Activated CD4-positive, alpha-beta memory T cell treated with anti-CD3 and anti-CD28 coated beads, Interleukin-2, amount 10 ng/mL, durations not matched to agents 7 days and 5 days (primary cell): ENCODE data around the gene MATN3. TPM values are rescaled to one million over a fixed set of nuclear protein-coding genes. Genes with fewer than 3 reads are reported as not detected.

Source experiments
- CTCF ChIA-PET: fragments of 350-600 bp; sonication (Branson Sonifier 250); formaldehyde crosslinking; loops from one replicate; lab custom pipeline; 2021; ENCODE audit warnings: antibody characterized with exemption, inconsistent platforms; lab: Charles Lee
- POLR2A ChIA-PET: fragments of 350-600 bp; sonication (Branson Sonifier 250); formaldehyde crosslinking; loops from one replicate; lab custom pipeline; 2021; ENCODE audit warnings: antibody characterized with exemption; lab: Charles Lee
- DNase-seq: peaks from one replicate; pipeline ENCODE4 v3.0.0-alpha.2; 2020
- H3K27ac Mint-ChIP-seq: one replicate; pipeline ENCODE4 v1.8.0; 2021; ENCODE audit warnings: mild to moderate bottlenecking, mixed read lengths
- H3K27me3 Mint-ChIP-seq: one replicate; pipeline ENCODE4 v1.8.0; 2021; ENCODE audit warnings: mixed read lengths
- H3K36me3 Mint-ChIP-seq: one replicate; pipeline ENCODE4 v1.8.0; 2021; ENCODE audit warnings: low read depth, mixed read lengths
- H3K4me1 Mint-ChIP-seq: one replicate; pipeline ENCODE4 v1.8.0; 2021; ENCODE audit warnings: mixed read lengths
- H3K4me3 Mint-ChIP-seq: one replicate; pipeline ENCODE4 v1.8.0; 2021; ENCODE audit warnings: mild to moderate bottlenecking, mixed read lengths
- H3K9me3 Mint-ChIP-seq: one replicate; pipeline ENCODE4 v1.8.0; 2021; ENCODE audit warnings: mixed read lengths
- total RNA-seq, 2 experiments: library from RNA; stranded (reverse); gene quantifications; one replicate each; pipeline ENCODE4 v1.2.3, GENCODE V29; 2021

Gene MATN3
- total RNA-seq, 2 experiments from 2014 or later, result not detected

DNA sequence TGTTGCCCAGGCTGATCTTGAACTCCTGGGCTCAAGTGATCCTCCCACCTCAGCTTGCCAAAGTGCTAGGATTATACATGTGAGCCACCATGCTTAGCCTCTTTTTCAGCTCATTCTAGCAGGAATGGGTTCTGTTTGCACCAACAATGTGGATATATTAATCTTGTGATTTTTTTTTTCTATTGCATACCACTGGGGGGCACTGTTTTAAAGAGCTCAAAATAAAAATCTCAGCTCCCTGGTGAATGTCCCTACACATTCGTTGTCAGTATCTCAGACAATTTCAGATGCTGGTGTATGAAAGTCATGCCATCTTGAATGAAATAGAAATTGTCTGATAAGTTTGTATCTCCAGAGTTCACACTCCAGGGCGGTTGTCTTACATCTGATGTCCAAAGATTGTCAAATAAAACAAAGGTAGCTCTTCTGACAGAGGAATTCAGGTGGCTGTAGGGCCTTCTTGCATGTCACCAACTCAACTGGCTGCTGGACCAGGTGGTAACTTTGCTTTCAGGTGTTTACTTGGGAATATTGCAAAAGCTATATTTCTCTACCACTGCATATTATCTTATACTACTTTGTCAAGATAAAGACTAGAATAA, 3.1 kb upstream of the MATN3 start:
- Mint-ChIP-seq H3K27ac (no peak overlapping the region), H3K9me3 (peaks cover 2% of the 10 kb centered on the region), H3K4me1 (peaks cover 11% of the 10 kb centered on the region), H3K36me3 (peaks cover 4% of the 10 kb centered on the region), H3K4me3 (no peak overlapping the region), H3K27me3 (peaks cover 37% of the 10 kb centered on the region)
- DNase-seq, result no peak
- ChIA-PET CTCF (interaction anchor here (0.7 to 3.0 kb wide), 41 partner anchors 8 to 431 kb away, joined by 3 to 30 read pairs (median 4); partner anchors contain the start of genes LAPTM4A, RHOB and WDR35), POLR2A (interaction anchor here (0.5 to 1.5 kb wide), 4 partner anchors 24 to 87 kb away, joined by 3 to 6 read pairs (median 3); partner anchors contain the start of gene LAPTM4A)

GRCh38 chr2:20013126-20013849, 820 bp upstream of the MATN3 start:
- ChIA-PET POLR2A (interaction anchor here (1.1 to 1.4 kb wide), 2 partner anchors 10 to 38 kb away, joined by 3 to 4 read pairs; partner anchors contain the start of gene LAPTM4A), CTCF (interaction anchor here (1.1 kb wide), 1 partner anchor 10 kb away, joined by 3 read pairs; no protein-coding TSS in a partner anchor)
- Mint-ChIP-seq H3K36me3 (no peaks in the 10 kb centered on the region), H3K4me3 (peak overlapping the region; percentile 41), H3K27me3 (peaks cover 45% of the 10 kb centered on the region), H3K4me1 (peaks cover 11% of the 10 kb centered on the region), H3K9me3 (no peaks in the 10 kb centered on the region), H3K27ac (no peak overlapping the region)
- DNase-seq, result no peak

GRCh38 chr2:20012032-20012281, 511 bp downstream of the MATN3 start:
- Mint-ChIP-seq H3K27ac (no peak overlapping the region), H3K27me3 (peaks cover 49% of the 10 kb centered on the region)
- CTCF ChIA-PET, result no interaction called here

GRCh38 chr2:20011276-20012031, 1.0 kb downstream of the MATN3 start:
- DNase-seq, result no peak
- H3K27ac Mint-ChIP-seq, result no peak overlapping the region
- ChIA-PET POLR2A (interaction anchor here (1.3 kb wide), 1 partner anchor 40 kb away, joined by 3 read pairs; the partner anchor contains the start of gene LAPTM4A), CTCF (no interaction called here)
- peaks cover 47% of the 10 kb centered on the region for H3K27me3 Mint-ChIP-seq
- H3K9me3 Mint-ChIP-seq, result no peaks in the 10 kb centered on the region
- peak overlapping the region; percentile 50 for H3K4me3 Mint-ChIP-seq
- no peaks in the 10 kb centered on the region for H3K36me3 Mint-ChIP-seq
- peaks cover 11% of the 10 kb centered on the region for H3K4me1 Mint-ChIP-seq

More at GRCh38 chr2:20012032-20012281, 511 bp downstream of the MATN3 start:
- no peaks in the 10 kb centered on the region for H3K36me3 Mint-ChIP-seq
- POLR2A ChIA-PET, result no interaction called here
- H3K9me3 Mint-ChIP-seq, result no peaks in the 10 kb centered on the region
- H3K4me1 Mint-ChIP-seq, result peaks cover 11% of the 10 kb centered on the region
- DNase-seq, result no peak
- peak overlapping the region; percentile 50 for H3K4me3 Mint-ChIP-seq

GRCh38 chr2:20008703-20009102, 3.8 kb downstream of the MATN3 start:
- peaks cover 36% of the 10 kb centered on the region for H3K27me3 Mint-ChIP-seq
- no peak overlapping the region for H3K27ac Mint-ChIP-seq
- H3K36me3 Mint-ChIP-seq, result no peaks in the 10 kb centered on the region
- CTCF ChIA-PET, result no interaction called here
- H3K9me3 Mint-ChIP-seq, result no peaks in the 10 kb centered on the region
- DNase-seq, result no peak
- peaks cover 11% of the 10 kb centered on the region for H3K4me1 Mint-ChIP-seq
- no peak overlapping the region for H3K4me3 Mint-ChIP-seq
- POLR2A ChIA-PET, result no interaction called here

- no peak overlapping the region for H3K4me3 Mint-ChIP-seq
- DNase-seq, result no peak
- H3K4me1 Mint-ChIP-seq, result no peaks in the 10 kb centered on the region
- no peak overlapping the region for H3K27ac Mint-ChIP-seq
- ChIA-PET CTCF (interaction anchor here (1.3 kb wide), 1 partner anchor 9 kb away, joined by 5 read pairs; no protein-coding TSS in a partner anchor), POLR2A (no interaction called here)
- H3K36me3 Mint-ChIP-seq, result no peaks in the 10 kb centered on the region
- H3K9me3 Mint-ChIP-seq, result no peaks in the 10 kb centered on the region
- peaks cover 28% of the 10 kb centered on the region for H3K27me3 Mint-ChIP-seq
Observed at GRCh38 chr2:20005891-20006470, 6.5 kb downstream of the MATN3 start.

DNA sequence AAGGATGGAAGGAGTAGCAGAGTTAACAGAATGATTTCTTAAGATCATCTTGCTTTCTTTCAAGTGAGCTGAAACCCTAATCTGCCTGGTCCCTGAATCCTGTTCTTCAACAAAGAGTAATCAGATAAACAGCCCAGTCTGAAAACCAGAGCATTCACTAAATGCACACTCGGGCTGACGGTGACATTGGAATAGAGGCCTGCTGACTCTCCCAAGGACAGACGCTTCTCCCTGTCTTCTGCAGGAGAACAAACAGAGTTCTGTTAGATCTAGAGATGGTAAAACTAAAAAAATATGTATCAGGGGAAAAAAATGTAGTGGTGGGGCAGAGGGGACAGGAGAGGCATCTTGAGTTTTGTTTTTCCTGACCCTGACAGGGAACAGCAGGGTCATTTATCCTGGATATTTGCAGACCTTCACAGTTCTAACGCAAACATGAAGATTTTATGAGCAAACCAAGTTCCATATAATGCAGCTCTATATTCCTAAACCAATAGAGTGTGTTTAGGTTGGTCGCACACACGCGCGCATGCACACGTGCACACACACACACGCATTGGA, 7.3 kb downstream of the MATN3 start:
- Mint-ChIP-seq H3K4me1 (no peaks in the 10 kb centered on the region), H3K27ac (no peak overlapping the region), H3K36me3 (no peaks in the 10 kb centered on the region), H3K27me3 (peaks cover 26% of the 10 kb centered on the region), H3K4me3 (no peak overlapping the region), H3K9me3 (no peaks in the 10 kb centered on the region)
- DNase-seq, result no peak
- POLR2A ChIA-PET, result no interaction called here
- CTCF ChIA-PET, result interaction anchor here (1.3 kb wide), 1 partner anchor 10 kb away, joined by 5 read pairs; no protein-coding TSS in a partner anchor

- CTCF ChIA-PET, result interaction anchor here (0.6 kb wide), 1 partner anchor 45 kb away, joined by 3 read pairs; no protein-coding TSS in a partner anchor
Observed at GRCh38 chr2:20001361-20001863, 11.1 kb downstream of the MATN3 start.

DNA sequence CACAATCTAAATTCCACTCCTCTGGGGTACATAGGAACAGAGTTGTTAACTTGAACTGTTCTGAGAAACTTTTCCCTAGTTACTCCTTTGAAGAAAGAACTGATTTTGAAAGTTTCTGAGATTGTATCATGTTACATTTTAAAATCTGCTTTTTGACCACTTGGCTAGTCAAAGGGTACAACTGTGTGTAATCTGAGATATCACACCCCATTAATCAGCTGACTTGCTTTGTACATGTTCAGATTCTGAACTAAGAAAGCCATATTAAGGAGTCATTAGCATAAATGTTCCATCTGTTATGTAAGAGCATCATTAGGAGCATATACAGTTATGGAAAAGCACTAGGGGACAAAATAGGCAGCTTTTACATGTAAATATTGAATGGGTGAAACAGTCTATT, 18.7 kb downstream of the MATN3 start:
- Mint-ChIP-seq H3K27ac (no peak overlapping the region), H3K9me3 (no peaks in the 10 kb centered on the region), H3K36me3 (peaks cover 3% of the 10 kb centered on the region), H3K27me3 (peaks cover 37% of the 10 kb centered on the region), H3K4me1 (peaks cover 22% of the 10 kb centered on the region), H3K4me3 (no peak overlapping the region)
- no peak for DNase-seq
- ChIA-PET CTCF (interaction anchor here (0.8 kb wide), 1 partner anchor 39 kb away, joined by 3 read pairs; no protein-coding TSS in a partner anchor), POLR2A (no interaction called here)

More at GRCh38 chr2:20001361-20001863, 11.1 kb downstream of the MATN3 start:
- Mint-ChIP-seq H3K27ac (no peak overlapping the region), H3K4me3 (no peak overlapping the region), H3K27me3 (peaks cover 32% of the 10 kb centered on the region), H3K36me3 (no peaks in the 10 kb centered on the region), H3K4me1 (no peaks in the 10 kb centered on the region), H3K9me3 (no peaks in the 10 kb centered on the region)
- no peak for DNase-seq
- POLR2A ChIA-PET, result no interaction called here

DNA sequence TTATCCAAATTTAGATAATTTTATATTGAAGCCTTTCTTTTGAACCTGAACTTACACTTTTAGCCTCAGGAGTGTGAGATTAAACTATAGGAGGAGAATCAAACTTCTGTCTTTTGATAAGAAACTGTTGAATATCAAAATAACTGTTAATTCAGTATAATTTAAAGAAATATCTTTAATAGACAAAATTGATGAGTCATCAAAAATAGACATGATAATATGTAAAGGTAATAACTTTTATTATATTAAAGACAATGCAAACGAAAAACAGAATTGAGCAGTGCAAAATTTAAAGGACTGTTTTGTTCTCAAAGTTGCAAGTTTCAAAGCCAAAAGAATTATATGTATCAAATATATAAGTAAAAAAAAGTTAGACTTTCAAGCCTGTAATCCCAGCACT, 20.6 kb downstream of the MATN3 start:
- peaks cover 31% of the 10 kb centered on the region for H3K4me1 Mint-ChIP-seq
- H3K27me3 Mint-ChIP-seq, result peaks cover 32% of the 10 kb centered on the region
- DNase-seq, result no peak
- H3K9me3 Mint-ChIP-seq, result no peaks in the 10 kb centered on the region
- peaks cover 3% of the 10 kb centered on the region for H3K36me3 Mint-ChIP-seq
- no peak overlapping the region for H3K27ac Mint-ChIP-seq
- no peak overlapping the region for H3K4me3 Mint-ChIP-seq
- CTCF ChIA-PET, result no interaction called here
- POLR2A ChIA-PET, result no interaction called here

- no peak for DNase-seq
- Mint-ChIP-seq H3K27ac (no peak overlapping the region), H3K27me3 (peaks cover 27% of the 10 kb centered on the region), H3K4me1 (peaks cover 31% of the 10 kb centered on the region), H3K9me3 (no peaks in the 10 kb centered on the region), H3K36me3 (peaks cover 3% of the 10 kb centered on the region), H3K4me3 (peak overlapping the region; percentile 85)
- ChIA-PET CTCF (interaction anchor here (1.3 kb wide), 1 partner anchor 25 kb away, joined by 6 read pairs; no protein-coding TSS in a partner anchor), POLR2A (interaction anchor here (1.0 to 2.7 kb wide), 6 partner anchors 22 to 643 kb away, joined by 3 to 13 read pairs (median 3); partner anchors contain the start of genes LAPTM4A and TTC32)
Observed at GRCh38 chr2:19990416-19990728, 22.1 kb downstream of the MATN3 start.
